Measurements from ENCODE around the gene KLHL15.

KLHL15 gene

DNA sequence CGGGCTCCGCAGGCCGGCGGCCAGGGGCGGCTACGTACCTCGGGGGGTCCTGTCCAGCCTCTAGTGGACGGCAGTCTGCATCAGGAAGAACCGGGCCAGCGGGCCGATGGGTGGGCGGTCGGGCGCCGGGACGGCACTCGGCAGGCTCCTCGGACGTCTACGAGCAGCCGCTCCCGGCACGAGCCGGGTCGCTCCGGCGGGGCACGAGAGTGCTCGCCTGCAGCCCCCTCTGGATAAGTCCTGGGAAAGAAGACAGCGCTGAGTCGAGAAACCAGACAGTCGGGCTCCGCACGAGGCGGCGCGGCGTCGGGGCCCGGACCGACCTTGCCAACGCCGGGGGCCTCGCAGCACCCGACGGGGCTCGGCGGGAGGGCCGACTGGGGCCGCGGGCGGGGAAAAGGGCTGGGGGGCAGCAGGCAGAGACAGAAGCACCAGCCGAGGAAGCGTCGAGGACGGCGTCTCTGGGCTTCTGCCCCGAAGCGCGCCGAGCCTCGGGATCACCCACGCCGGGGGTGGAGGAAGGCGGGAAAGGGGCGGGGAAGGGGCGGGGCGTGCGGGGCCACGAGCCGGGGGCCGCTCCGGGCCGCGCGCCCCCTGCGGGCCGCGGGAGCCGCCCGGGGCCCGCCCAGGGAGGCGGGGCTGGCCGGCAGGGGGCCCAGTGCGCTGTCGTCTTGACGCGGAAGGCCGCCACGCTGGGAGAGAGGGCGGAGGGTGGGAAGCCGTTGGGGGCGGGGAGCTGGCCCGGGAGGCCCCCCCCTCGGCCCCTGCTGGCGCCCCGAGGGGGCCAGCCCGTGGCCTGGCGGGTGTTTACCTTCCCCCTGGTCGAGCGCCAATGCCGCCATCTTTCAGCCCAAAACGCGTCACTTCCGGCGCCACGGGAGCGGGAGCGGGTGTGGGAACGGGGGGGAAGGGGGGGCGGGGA, 1.9 kb downstream of the KLHL15 start:
- Histone ChIP-seq H3K4me3 (replicated peaks; ENCODE audit: low read depth, low read length) (peak overlapping the region; percentile 64), H3K36me3 (ENCODE audit: control insufficient read depth, insufficient read depth, low read length) (no peaks in the 10 kb centered on the region), H3K27me3 (replicated peaks; ENCODE audit: control insufficient read depth, insufficient read depth, low read length) (no peaks in the 10 kb centered on the region)
- peak; percentile 90 for DNase-seq (ENCODE audit: extremely low read depth, insufficient read length)
- TF ChIP-seq, protein P1, sequence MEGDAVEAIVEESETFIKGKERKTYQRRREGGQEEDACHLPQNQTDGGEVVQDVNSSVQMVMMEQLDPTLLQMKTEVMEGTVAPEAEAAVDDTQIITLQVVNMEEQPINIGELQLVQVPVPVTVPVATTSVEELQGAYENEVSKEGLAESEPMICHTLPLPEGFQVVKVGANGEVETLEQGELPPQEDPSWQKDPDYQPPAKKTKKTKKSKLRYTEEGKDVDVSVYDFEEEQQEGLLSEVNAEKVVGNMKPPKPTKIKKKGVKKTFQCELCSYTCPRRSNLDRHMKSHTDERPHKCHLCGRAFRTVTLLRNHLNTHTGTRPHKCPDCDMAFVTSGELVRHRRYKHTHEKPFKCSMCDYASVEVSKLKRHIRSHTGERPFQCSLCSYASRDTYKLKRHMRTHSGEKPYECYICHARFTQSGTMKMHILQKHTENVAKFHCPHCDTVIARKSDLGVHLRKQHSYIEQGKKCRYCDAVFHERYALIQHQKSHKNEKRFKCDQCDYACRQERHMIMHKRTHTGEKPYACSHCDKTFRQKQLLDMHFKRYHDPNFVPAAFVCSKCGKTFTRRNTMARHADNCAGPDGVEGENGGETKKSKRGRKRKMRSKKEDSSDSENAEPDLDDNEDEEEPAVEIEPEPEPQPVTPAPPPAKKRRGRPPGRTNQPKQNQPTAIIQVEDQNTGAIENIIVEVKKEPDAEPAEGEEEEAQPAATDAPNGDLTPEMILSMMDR (IDR thresholded peaks at IDR 0.05; ENCODE audit: insufficient read depth, low read length, poor library complexity, severe bottlenecking) = no peak

GRCh38 chrX:24023972-24024669, 2.9 kb downstream of the KLHL15 start:
- DNase-seq (ENCODE audit: extremely low read depth, insufficient read length) = no peak

GRCh38 chrX:24023544-24023943, 3.4 kb downstream of the KLHL15 start:
- Histone ChIP-seq H3K27me3 (replicated peaks; ENCODE audit: control insufficient read depth, insufficient read depth, low read length) (no peaks in the 10 kb centered on the region), H3K36me3 (ENCODE audit: control insufficient read depth, insufficient read depth, low read length) (no peaks in the 10 kb centered on the region), H3K4me3 (replicated peaks; ENCODE audit: low read depth, low read length) (peak overlapping the region; percentile 64)
- no peak for DNase-seq (ENCODE audit: extremely low read depth, insufficient read length)
- TF ChIP-seq, protein P1 (IDR thresholded peaks at IDR 0.05; ENCODE audit: insufficient read depth, low read length, poor library complexity, severe bottlenecking) = no peak

More at GRCh38 chrX:24023972-24024669, 2.9 kb downstream of the KLHL15 start:
- Histone ChIP-seq H3K36me3 (ENCODE audit: control insufficient read depth, insufficient read depth, low read length) (no peaks in the 10 kb centered on the region), H3K4me3 (replicated peaks; ENCODE audit: low read depth, low read length) (peak overlapping the region; percentile 64), H3K27me3 (replicated peaks; ENCODE audit: control insufficient read depth, insufficient read depth, low read length) (no peaks in the 10 kb centered on the region)
- TF ChIP-seq, protein P1 (IDR thresholded peaks at IDR 0.05; ENCODE audit: insufficient read depth, low read length, poor library complexity, severe bottlenecking) = no peak

DNA sequence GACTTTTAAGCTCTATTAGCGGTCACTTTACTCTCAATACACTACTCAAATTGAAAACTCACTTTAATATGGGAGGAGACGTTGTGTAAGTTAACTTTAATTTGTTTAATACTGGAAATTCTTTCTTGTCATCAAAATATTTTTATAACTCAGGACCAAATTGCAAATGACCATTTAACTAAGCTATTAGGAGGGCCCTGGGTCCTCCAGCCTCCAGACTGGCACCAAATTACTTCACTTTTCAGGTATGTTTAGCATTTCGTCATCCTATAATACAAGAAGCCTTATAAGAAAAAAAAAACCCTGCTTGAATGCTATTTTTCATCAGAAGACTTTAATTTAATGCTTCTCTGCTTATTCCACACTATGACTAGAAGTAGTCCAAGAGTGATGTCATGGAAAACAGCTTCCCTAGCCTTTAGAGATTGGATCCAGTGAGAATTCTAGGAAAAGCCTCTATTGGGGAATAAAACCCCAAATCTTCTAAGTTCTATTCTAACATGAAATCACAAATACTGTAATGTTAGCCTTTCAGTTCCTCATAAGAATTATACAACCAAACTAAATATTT, 6.6 kb downstream of the KLHL15 start:
- TF ChIP-seq, protein P1 (IDR thresholded peaks at IDR 0.05; ENCODE audit: insufficient read depth, low read length, poor library complexity, severe bottlenecking) = no peak
- H3K4me3 ChIP-seq (replicated peaks; ENCODE audit: low read depth, low read length) = no peak overlapping the region
- DNase-seq (ENCODE audit: extremely low read depth, insufficient read length) = no peak
- H3K27me3 ChIP-seq (replicated peaks; ENCODE audit: control insufficient read depth, insufficient read depth, low read length) = no peaks in the 10 kb centered on the region
- no peaks in the 10 kb centered on the region for H3K36me3 ChIP-seq (ENCODE audit: control insufficient read depth, insufficient read depth, low read length)

DNA sequence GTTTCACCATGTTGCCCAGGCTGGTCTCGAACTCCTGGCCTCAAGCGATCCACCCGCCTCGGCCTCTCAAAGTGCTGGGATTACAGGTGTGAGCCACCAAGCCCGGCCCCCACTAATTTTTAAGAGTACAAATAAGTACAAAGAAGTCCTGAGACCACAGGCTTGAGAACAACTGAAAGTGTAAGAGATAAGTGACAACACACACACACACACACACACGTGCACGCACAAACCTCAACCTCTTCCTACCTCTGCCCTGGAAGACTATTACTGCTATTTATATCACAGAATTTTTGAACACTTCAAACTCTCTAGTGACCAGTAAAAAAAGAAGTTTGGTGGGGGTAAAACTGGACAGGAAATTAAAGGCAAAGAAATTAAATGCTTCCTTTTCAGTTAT, 7.5 kb downstream of the KLHL15 start:
- Histone ChIP-seq H3K27me3 (replicated peaks; ENCODE audit: control insufficient read depth, insufficient read depth, low read length) (no peaks in the 10 kb centered on the region), H3K4me3 (replicated peaks; ENCODE audit: low read depth, low read length) (no peak overlapping the region), H3K36me3 (ENCODE audit: control insufficient read depth, insufficient read depth, low read length) (no peaks in the 10 kb centered on the region)
- TF ChIP-seq, protein P1 (IDR thresholded peaks at IDR 0.05; ENCODE audit: insufficient read depth, low read length, poor library complexity, severe bottlenecking) = no peak
- DNase-seq (ENCODE audit: extremely low read depth, insufficient read length) = no peak

Data from GM06990 (cell line).